K562 (cell line): ENCODE data around the gene FSTL3. TPM values are rescaled to one million over a fixed set of nuclear protein-coding genes. Genes with fewer than 3 reads are reported as not detected.
A peak's percentile ranks its signal among the peaks of the same experiment; 100 is the strongest.

Experiments used
- ASH1L ChIP-seq: fragments of 450-650 bp; IDR thresholded peaks from 2 replicates; pipeline ENCODE4 v1.6.1; 2018; ENCODE audit warnings: borderline replicate concordance, mild to moderate bottlenecking, low read depth; ENCODE audit not compliant: partially characterized antibody
- CBX1 ChIP-seq: sonication (generic); IDR thresholded peaks from 2 replicates; pipeline ENCODE4 v1.6.1; 2016; ENCODE audit warnings: antibody characterized with exemption, low read depth, mild to moderate bottlenecking
- CREM ChIP-seq: IDR thresholded peaks from 2 replicates; pipeline ENCODE4 v1.6.1; 2014; ENCODE audit warnings: antibody characterized with exemption, low read depth
- EGR1 ChIP-seq: fragments of 450-650 bp; conservative IDR thresholded peaks from 2 replicates; pipeline ENCODE4 v1.6.1; 2017; ENCODE audit warnings: mild to moderate bottlenecking
- ELF1 ChIP-seq: fragments of 200-800 bp; sonication (Bioruptor generic); IDR thresholded peaks from 2 replicates; pipeline ENCODE4 v1.6.1; 2016; ENCODE audit warnings: missing genetic modification characterization, missing compliant biosample characterization
- ETV6 ChIP-seq, 3 experiments: fragments of 150-350 bp in 1 of 3; sonication (generic) in 1 of 3; formaldehyde crosslinking in 1 of 3; IDR thresholded peaks; 2 replicates each; pipeline versions ENCODE4 v1.6.1 to v1.8.0; 2014 to 2022; ENCODE audit warnings: borderline replicate concordance in 2 of 3, low read depth in 2 of 3, antibody characterized with exemption in 1 of 3, low read length in 1 of 3, mild to moderate bottlenecking in 1 of 3, missing genetic modification reagents in 1 of 3
- HCFC1 ChIP-seq: IDR thresholded peaks from 2 replicates; pipeline ENCODE4 v1.6.1; 2012; ENCODE audit warnings: low read depth, low read length, improper control_type of control experiment
- KDM2B ChIP-seq: fragments of 250-450 bp; sonication (Bioruptor Pico); IDR thresholded peaks from 2 replicates; pipeline ENCODE4 v1.8.0; 2021; ENCODE audit warnings: mild to moderate bottlenecking, moderate library complexity
- MED1 ChIP-seq: sonication (generic); formaldehyde crosslinking; IDR thresholded peaks from 2 replicates; pipeline ENCODE4 v1.8.1; 2023; ENCODE audit warnings: missing genetic modification reagents, borderline replicate concordance
- NRF1 ChIP-seq, 2 experiments: fragments of 450-650 bp; IDR thresholded peaks in 1 of 2; conservative IDR thresholded peaks in 1 of 2; 2 replicates each; pipeline ENCODE4 v1.6.1; 2014; ENCODE audit warnings: mild to moderate bottlenecking in 2 of 2
- SIN3B ChIP-seq: fragments of 450-650 bp; IDR thresholded peaks from 2 replicates; pipeline ENCODE4 v1.6.1; 2017; ENCODE audit warnings: low read depth, mild to moderate bottlenecking, moderate library complexity
- SIX5 ChIP-seq, 2 experiments: IDR thresholded peaks; 2 replicates each; pipeline ENCODE4 v1.6.1; 2011; ENCODE audit warnings: low read length in 2 of 2, borderline replicate concordance in 1 of 2, low read depth in 1 of 2, mild to moderate bottlenecking in 1 of 2, moderate library complexity in 1 of 2; ENCODE audit not compliant: insufficient read depth in 1 of 2
- SP2 ChIP-seq: IDR thresholded peaks from 2 replicates; pipeline ENCODE4 v1.6.1; 2011; ENCODE audit warnings: mild to moderate bottlenecking, low read depth, low read length, moderate library complexity; ENCODE audit not compliant: poor library complexity, severe bottlenecking; ENCODE audit errors: extremely low read depth
- THRAP3 ChIP-seq: fragments of 450-650 bp; IDR thresholded peaks from 2 replicates; pipeline ENCODE4 v1.6.1; 2016; ENCODE audit warnings: mild to moderate bottlenecking, inconsistent platforms, borderline replicate concordance
- ZKSCAN8 ChIP-seq: fragments of 200-800 bp; sonication (Bioruptor generic); IDR thresholded peaks from 2 replicates; pipeline ENCODE4 v1.6.1; 2016; ENCODE audit warnings: missing genetic modification characterization, missing compliant biosample characterization
- ZNF324 ChIP-seq: fragments of 250-450 bp; sonication (Bioruptor Pico); IDR thresholded peaks from 2 replicates; pipeline ENCODE4 v1.4.0; 2020; ENCODE audit warnings: mild to moderate bottlenecking
- ZNF780A ChIP-seq: fragments of 250-450 bp; sonication (Bioruptor Pico); IDR thresholded peaks from 2 replicates; pipeline ENCODE4 v1.5.0; 2021; ENCODE audit warnings: mild to moderate bottlenecking
- polyA plus RNA-seq, 8 experiments: library from polyadenylated mRNA; depleted of rRNA in 4 of 8; stranded (reverse) in 5 of 8; unstranded in 3 of 8; fragments of >200 nt; fragmentation: Nextera tagmentation in 2 of 8; fragmentation: Illumina TruSeq in 1 of 8; extraction: Ambion mirVana in 2 of 8; extraction: Trizol in 1 of 8; gene quantifications; 2 replicates each; pipeline versions ENCODE4 v1.2.1 to v1.2.3, GENCODE V29; 2011 to 2014; ENCODE audit warnings: inconsistent platforms in 1 of 8, missing spikeins in 1 of 8
- total RNA-seq, 7 experiments: library from RNA; depleted of rRNA in 6 of 7; stranded (reverse); fragments of >200 nt in 6 of 7; fragmentation: Illumina TruSeq in 2 of 7; extraction: Trizol in 2 of 7; gene quantifications; 2 replicates each; pipeline versions ENCODE4 v1.2.1 to v1.2.3, GENCODE V29; 2011 to 2021; ENCODE audit warnings: low replicate concordance in 1 of 7
- TF ChIP-seq, protein P1 (sequence below): IDR thresholded peaks from 2 replicates; pipeline ENCODE4 v1.6.1; 2016; ENCODE audit warnings: missing genetic modification characterization, missing compliant biosample characterization
- TF ChIP-seq, protein P2 (sequence below), 2 experiments: IDR thresholded peaks; 2 replicates each; pipeline ENCODE4 v1.6.1; 2011; ENCODE audit warnings: borderline replicate concordance in 1 of 2, control low read depth in 1 of 2, low read depth in 1 of 2, low read length in 1 of 2, mild to moderate bottlenecking in 1 of 2, mixed read lengths in 1 of 2, moderate library complexity in 1 of 2; ENCODE audit not compliant: insufficient read depth in 1 of 2, insufficient read length in 1 of 2, poor library complexity in 1 of 2, severe bottlenecking in 1 of 2; ENCODE audit errors: extremely low read depth in 1 of 2
- TF ChIP-seq, protein P3 (sequence below): sonication (generic); formaldehyde crosslinking; IDR thresholded peaks from 2 replicates; pipeline ENCODE4 v1.8.0; 2022; ENCODE audit warnings: mild to moderate bottlenecking, missing genetic modification reagents

The FSTL3 gene
- total and polyA plus RNA-seq, 9 of the 15 experiments (the other 6 are each of a cell fraction or from before 2014, with no cell fraction given), result 0.35 to 6.8 (median 4.2) TPM; not detected in 1

- TF ChIP-seq, protein P1, sequence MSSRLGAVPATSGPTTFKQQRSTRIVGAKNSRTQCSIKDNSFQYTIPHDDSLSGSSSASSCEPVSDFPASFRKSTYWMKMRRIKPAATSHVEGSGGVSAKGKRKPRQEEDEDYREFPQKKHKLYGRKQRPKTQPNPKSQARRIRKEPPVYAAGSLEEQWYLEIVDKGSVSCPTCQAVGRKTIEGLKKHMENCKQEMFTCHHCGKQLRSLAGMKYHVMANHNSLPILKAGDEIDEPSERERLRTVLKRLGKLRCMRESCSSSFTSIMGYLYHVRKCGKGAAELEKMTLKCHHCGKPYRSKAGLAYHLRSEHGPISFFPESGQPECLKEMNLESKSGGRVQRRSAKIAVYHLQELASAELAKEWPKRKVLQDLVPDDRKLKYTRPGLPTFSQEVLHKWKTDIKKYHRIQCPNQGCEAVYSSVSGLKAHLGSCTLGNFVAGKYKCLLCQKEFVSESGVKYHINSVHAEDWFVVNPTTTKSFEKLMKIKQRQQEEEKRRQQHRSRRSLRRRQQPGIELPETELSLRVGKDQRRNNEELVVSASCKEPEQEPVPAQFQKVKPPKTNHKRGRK (tag), result no peak
- TF ChIP-seq ELF1 (peak; percentile 78), ZNF324 (CRISPR knock-in tag) (no peak), SIX5 (IDR thresholded peaks at IDR 0.05; ENCODE audit: borderline replicate concordance in 1 of 2, insufficient read depth in 1 of 2, low read depth in 1 of 2, low read length in 2 of 2) (peak; percentile 68 to 73), HCFC1 (peak; percentile 92), THRAP3 (no peak), ETV6 (IDR thresholded peaks at IDR 0.05; ENCODE audit: borderline replicate concordance in 1 of 2, low read depth in 2 of 2, low read length in 1 of 2) (no peak), ETV6 (CRISPR knock-in tag; IDR thresholded peaks at IDR 0.05; ENCODE audit: borderline replicate concordance) (no peak), ASH1L (peak; percentile 8), MED1 (CRISPR knock-in tag) (no peak), CREM (peak; percentile 84), ZKSCAN8 (no peak), EGR1 (peak; percentile 59), ZNF780A (CRISPR knock-in tag) (no peak), KDM2B (CRISPR knock-in tag) (peak; percentile 68; the same call in 1 of the 2 replicates), SIN3B (no peak), NRF1 (conservative IDR thresholded peaks at IDR 0.05 in 1 of 2, IDR thresholded peaks at IDR 0.05 in 1 of 2) (peak; percentile 96), CBX1 (0 out of 2 replicates have a peak, but pooled peaks have one; percentile 47), SP2 (peak; percentile 87)
- TF ChIP-seq, protein P2, sequence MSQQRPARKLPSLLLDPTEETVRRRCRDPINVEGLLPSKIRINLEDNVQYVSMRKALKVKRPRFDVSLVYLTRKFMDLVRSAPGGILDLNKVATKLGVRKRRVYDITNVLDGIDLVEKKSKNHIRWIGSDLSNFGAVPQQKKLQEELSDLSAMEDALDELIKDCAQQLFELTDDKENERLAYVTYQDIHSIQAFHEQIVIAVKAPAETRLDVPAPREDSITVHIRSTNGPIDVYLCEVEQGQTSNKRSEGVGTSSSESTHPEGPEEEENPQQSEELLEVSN (IDR thresholded peaks at IDR 0.05; ENCODE audit: borderline replicate concordance in 1 of 2, extremely low read depth in 1 of 2, insufficient read depth in 1 of 2, insufficient read length in 1 of 2, low read depth in 1 of 2, low read length in 1 of 2, poor library complexity in 1 of 2, severe bottlenecking in 1 of 2), result peak; percentile 74 to 81
- TF ChIP-seq, protein P3, sequence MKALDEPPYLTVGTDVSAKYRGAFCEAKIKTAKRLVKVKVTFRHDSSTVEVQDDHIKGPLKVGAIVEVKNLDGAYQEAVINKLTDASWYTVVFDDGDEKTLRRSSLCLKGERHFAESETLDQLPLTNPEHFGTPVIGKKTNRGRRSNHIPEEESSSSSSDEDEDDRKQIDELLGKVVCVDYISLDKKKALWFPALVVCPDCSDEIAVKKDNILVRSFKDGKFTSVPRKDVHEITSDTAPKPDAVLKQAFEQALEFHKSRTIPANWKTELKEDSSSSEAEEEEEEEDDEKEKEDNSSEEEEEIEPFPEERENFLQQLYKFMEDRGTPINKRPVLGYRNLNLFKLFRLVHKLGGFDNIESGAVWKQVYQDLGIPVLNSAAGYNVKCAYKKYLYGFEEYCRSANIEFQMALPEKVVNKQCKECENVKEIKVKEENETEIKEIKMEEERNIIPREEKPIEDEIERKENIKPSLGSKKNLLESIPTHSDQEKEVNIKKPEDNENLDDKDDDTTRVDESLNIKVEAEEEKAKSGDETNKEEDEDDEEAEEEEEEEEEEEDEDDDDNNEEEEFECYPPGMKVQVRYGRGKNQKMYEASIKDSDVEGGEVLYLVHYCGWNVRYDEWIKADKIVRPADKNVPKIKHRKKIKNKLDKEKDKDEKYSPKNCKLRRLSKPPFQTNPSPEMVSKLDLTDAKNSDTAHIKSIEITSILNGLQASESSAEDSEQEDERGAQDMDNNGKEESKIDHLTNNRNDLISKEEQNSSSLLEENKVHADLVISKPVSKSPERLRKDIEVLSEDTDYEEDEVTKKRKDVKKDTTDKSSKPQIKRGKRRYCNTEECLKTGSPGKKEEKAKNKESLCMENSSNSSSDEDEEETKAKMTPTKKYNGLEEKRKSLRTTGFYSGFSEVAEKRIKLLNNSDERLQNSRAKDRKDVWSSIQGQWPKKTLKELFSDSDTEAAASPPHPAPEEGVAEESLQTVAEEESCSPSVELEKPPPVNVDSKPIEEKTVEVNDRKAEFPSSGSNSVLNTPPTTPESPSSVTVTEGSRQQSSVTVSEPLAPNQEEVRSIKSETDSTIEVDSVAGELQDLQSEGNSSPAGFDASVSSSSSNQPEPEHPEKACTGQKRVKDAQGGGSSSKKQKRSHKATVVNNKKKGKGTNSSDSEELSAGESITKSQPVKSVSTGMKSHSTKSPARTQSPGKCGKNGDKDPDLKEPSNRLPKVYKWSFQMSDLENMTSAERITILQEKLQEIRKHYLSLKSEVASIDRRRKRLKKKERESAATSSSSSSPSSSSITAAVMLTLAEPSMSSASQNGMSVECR (CRISPR knock-in tag), result peak; percentile 47; the same call in 1 of the 2 replicates
These were observed 43.0 kb upstream of the FSTL3 start, which contains the start of gene POLRMT (continued) for GRCh38 chr19:633068-633785.
